SK-N-SH (cell line): ENCODE measurements around the gene FADS3. TPM values are rescaled to one million over a fixed set of nuclear protein-coding genes. Genes with fewer than 3 reads are reported as not detected.

ENCODE experiments used
- CTCF ChIA-PET: fragments of 300-600, 350-600 bp; formaldehyde crosslinking; extraction: SDS; loops from one replicate; lab custom pipeline; 2021; lab: Yijun Ruan, JAX
- POLR2A ChIA-PET: fragments of 350-600 bp; sonication (Branson Sonifier 250); formaldehyde crosslinking; extraction: SDS; loops from one replicate; lab custom pipeline; 2020; ENCODE audit warnings: antibody characterized with exemption, inconsistent platforms; lab: Yijun Ruan, JAX
- DNase-seq: peaks from one replicate; pipeline ENCODE4 v3.0.0; 2012
- H2AFZ ChIP-seq: fragments of 200-600 bp; sonication (generic); 2 replicates; pipeline ENCODE4 v1.8.1; 2016; ENCODE audit warnings: antibody characterized with exemption, mild to moderate bottlenecking, low read depth
- H3F3A ChIP-seq: fragments of 200-600 bp; sonication (generic); replicated peaks from 2 replicates; pipeline ENCODE3; 2016; ENCODE audit warnings: antibody characterized with exemption, mild to moderate bottlenecking; ENCODE audit not compliant: insufficient read depth
- H3K27ac ChIP-seq, 2 experiments: fragments of 200-500 bp in 1 of 2; fragments of 200-600 bp in 1 of 2; sonication (Bioruptor generic) in 1 of 2; sonication (generic), shearing (Covaris generic) in 1 of 2; 2 replicates each; pipeline versions ENCODE4 v1.5.1 to v1.6.1; 2014 to 2016; ENCODE audit warnings: low read depth in 2 of 2, inconsistent platforms in 1 of 2, low read length in 1 of 2, mild to moderate bottlenecking in 1 of 2, mixed read lengths in 1 of 2
- H3K27me3 ChIP-seq: fragments of 200-600 bp; sonication (generic), shearing (Covaris generic); 2 replicates; pipeline ENCODE4 v1.6.1; 2016; ENCODE audit warnings: mixed run types; ENCODE audit not compliant: insufficient read depth
- H3K36me3 ChIP-seq, 2 experiments: fragments of 200-500 bp in 1 of 2; fragments of 200-600 bp in 1 of 2; sonication (Bioruptor generic) in 1 of 2; sonication (generic) in 1 of 2; replicated peaks in 1 of 2; 2 replicates each; pipeline versions ENCODE3 to v1.5.1; 2014 to 2016; ENCODE audit warnings: low read length in 1 of 2, mild to moderate bottlenecking in 1 of 2; ENCODE audit not compliant: insufficient read depth in 2 of 2, control insufficient read depth in 1 of 2
- H3K4me1 ChIP-seq, 2 experiments: fragments of 200-500 bp in 1 of 2; fragments of 200-600 bp in 1 of 2; sonication (Bioruptor generic) in 1 of 2; sonication (generic), shearing (Covaris generic) in 1 of 2; 2 replicates each; pipeline versions ENCODE4 v1.5.1 to v1.6.1; 2014 to 2016; ENCODE audit warnings: low read depth in 1 of 2, low read length in 1 of 2, mixed run types in 1 of 2; ENCODE audit not compliant: insufficient read depth in 2 of 2, control insufficient read depth in 1 of 2
- H3K4me2 ChIP-seq: fragments of 200-600 bp; sonication (generic), shearing (Covaris generic); 2 replicates; pipeline ENCODE4 v1.6.1; 2017; ENCODE audit warnings: mixed run types
- H3K4me3 ChIP-seq, 2 experiments: fragments of 200-500 bp in 1 of 2; fragments of 200-600 bp in 1 of 2; sonication (Bioruptor generic) in 1 of 2; sonication (generic), shearing (Covaris generic) in 1 of 2; 2 replicates each; pipeline versions ENCODE4 v1.5.1 to v1.8.1; 2014 to 2016; ENCODE audit warnings: low read depth in 2 of 2, inconsistent platforms in 1 of 2, low read length in 1 of 2, mild to moderate bottlenecking in 1 of 2, mixed read lengths in 1 of 2, moderate library complexity in 1 of 2
- H3K79me2 ChIP-seq: fragments of 200-600 bp; sonication (generic); 2 replicates; pipeline ENCODE4 v1.8.1; 2017; ENCODE audit warnings: mild to moderate bottlenecking; ENCODE audit not compliant: insufficient read depth
- H3K9ac ChIP-seq: fragments of 200-600 bp; sonication (generic); 2 replicates; pipeline ENCODE4 v1.6.1; 2017; ENCODE audit warnings: mixed run types
- H3K9me2 ChIP-seq: fragments of 200-600 bp; sonication (generic); 2 replicates; pipeline ENCODE4 v1.6.1; 2017; ENCODE audit warnings: mixed run types
- H3K9me3 ChIP-seq: fragments of 200-600 bp; sonication (generic); 2 replicates; pipeline ENCODE4 v1.6.1; 2017; ENCODE audit warnings: mixed run types, mild to moderate bottlenecking, moderate library complexity
- H4K20me1 ChIP-seq: fragments of 200-600 bp; sonication (generic); 2 replicates; pipeline ENCODE4 v1.6.1; 2017; ENCODE audit warnings: mild to moderate bottlenecking, mixed run types; ENCODE audit not compliant: insufficient read depth
- EP300 ChIP-seq, 2 experiments: IDR thresholded peaks; 2 replicates each; pipeline versions ENCODE4 v1.4.0 to v1.6.1; 2012; ENCODE audit warnings: borderline replicate concordance in 1 of 2, low read depth in 1 of 2, low read length in 1 of 2
- EZH2phosphoT487 ChIP-seq: fragments of 200-600 bp; sonication (generic); IDR thresholded peaks from 2 replicates; pipeline ENCODE4 v1.6.1; 2017; ENCODE audit warnings: low read depth, mixed run types, mild to moderate bottlenecking, antibody characterized with exemption, moderate library complexity, borderline replicate concordance
- IRF3 ChIP-seq: fragments of 150-350 bp; IDR thresholded peaks from 2 replicates; pipeline ENCODE4 v1.6.1; 2016; ENCODE audit warnings: mild to moderate bottlenecking, low read depth, low read length
- REST ChIP-seq: IDR thresholded peaks from 2 replicates; pipeline ENCODE4 v1.6.1; 2012; ENCODE audit warnings: mild to moderate bottlenecking, low read depth, low read length, moderate library complexity
- RFX5 ChIP-seq: IDR thresholded peaks from 2 replicates; pipeline ENCODE4 v1.6.1; 2012; ENCODE audit warnings: mild to moderate bottlenecking, improper control_type of control experiment, low read length
- TCF12 ChIP-seq: IDR thresholded peaks from 2 replicates; pipeline ENCODE4 v1.4.0; 2012
- TEAD4 ChIP-seq: IDR thresholded peaks from 2 replicates; pipeline ENCODE4 v1.4.0; 2012; ENCODE audit warnings: mild to moderate bottlenecking, borderline replicate concordance; ENCODE audit not compliant: insufficient read depth
- WGBS: methylation state at CpG from one replicate; pipeline ENCODE4 v1.1.6; 2017; ENCODE audit warnings: low lambda C conversion rate; 5-methylcytosine and 5-hydroxymethylcytosine counted together
- polyA plus RNA-seq, 3 experiments: library from polyadenylated mRNA; depleted of rRNA; stranded (reverse); fragments of >200 nt; gene quantifications; 2 replicates each; pipeline ENCODE4 v1.2.3, GENCODE V29; 2012

Gene FADS3
- polyA plus RNA-seq, 1 of the 3 experiments (the other 2 are of a cell fraction) = 93.3 TPM

GRCh38 chr11:61923166-61924063, 32.1 kb upstream of the FADS3 start:
- H3K27ac ChIP-seq = peak overlapping the region; percentile 49 to 93; a peak in 2 of 4 replicates
- CTCF ChIA-PET = interaction anchor here (1.3 to 8.9 kb wide), 8 partner anchors 10 to 159 kb away, joined by 3 to 106 read pairs (median 6); no protein-coding TSS in a partner anchor
- 56% methylated on average over 13 of the region's 18 CpGs for WGBS

More at GRCh38 chr11:61923166-61924063, 32.1 kb upstream of the FADS3 start:
- Histone ChIP-seq H3F3A (no peaks in the 10 kb centered on the region), H4K20me1 (no peaks in the 10 kb centered on the region), H3K4me1 (peaks cover 20 to 34% of the 10 kb centered on the region in 2 experiments), H3K79me2 (no peaks in the 10 kb centered on the region), H3K9me2 (no peaks in the 10 kb centered on the region), H3K4me2 (peak overlapping the region; percentile 58; the same call in 1 of the 2 replicates), H3K27me3 (no peaks in the 10 kb centered on the region), H2AFZ (peak overlapping the region; percentile 23; the same call in 1 of the 2 replicates), H3K36me3 (no peaks in the 10 kb centered on the region), H3K4me3 (no peak overlapping the region), H3K9ac (peak overlapping the region; percentile 11; the same call in 1 of the 2 replicates), H3K9me3 (no peaks in the 10 kb centered on the region)
- peak; percentile 61 for DNase-seq
- POLR2A ChIA-PET = interaction anchor here (0.6 to 2.2 kb wide), 7 partner anchors 15 to 131 kb away, joined by 3 to 12 read pairs (median 3); partner anchors contain the start of genes BEST1, FEN1, FTH1 and TMEM258
- no peak for TF ChIP-seq EZH2phosphoT487
- TF ChIP-seq RFX5 = no peak
- no peak for TF ChIP-seq EP300 (IDR thresholded peaks at IDR 0.05; ENCODE audit: borderline replicate concordance in 1 of 2, low read depth in 1 of 2, low read length in 1 of 2)
- TF ChIP-seq IRF3 = no peak
- no peak for TF ChIP-seq TEAD4
- TF ChIP-seq TCF12 = 0 out of 2 replicates have a peak, but pooled peaks have one; percentile 26
- peak; percentile 85 for TF ChIP-seq REST
